B cell (primary cell): ENCODE data around the gene B3GAT3.

Experiments
- EZH2 ChIP-seq: IDR thresholded peaks from 2 replicates; pipeline ENCODE4 v1.6.1; 2012; ENCODE audit warnings: borderline replicate concordance, low read depth, mild to moderate bottlenecking, moderate library complexity, low read length; ENCODE audit not compliant: insufficient read depth, poor library complexity, severe bottlenecking
- TF ChIP-seq, protein P1 (sequence below): fragments of 200-600 bp; IDR thresholded peaks from one replicate; pipeline ENCODE4 v1.8.0; 2022; ENCODE audit warnings: antibody characterized with exemption, mild to moderate bottlenecking

DNA sequence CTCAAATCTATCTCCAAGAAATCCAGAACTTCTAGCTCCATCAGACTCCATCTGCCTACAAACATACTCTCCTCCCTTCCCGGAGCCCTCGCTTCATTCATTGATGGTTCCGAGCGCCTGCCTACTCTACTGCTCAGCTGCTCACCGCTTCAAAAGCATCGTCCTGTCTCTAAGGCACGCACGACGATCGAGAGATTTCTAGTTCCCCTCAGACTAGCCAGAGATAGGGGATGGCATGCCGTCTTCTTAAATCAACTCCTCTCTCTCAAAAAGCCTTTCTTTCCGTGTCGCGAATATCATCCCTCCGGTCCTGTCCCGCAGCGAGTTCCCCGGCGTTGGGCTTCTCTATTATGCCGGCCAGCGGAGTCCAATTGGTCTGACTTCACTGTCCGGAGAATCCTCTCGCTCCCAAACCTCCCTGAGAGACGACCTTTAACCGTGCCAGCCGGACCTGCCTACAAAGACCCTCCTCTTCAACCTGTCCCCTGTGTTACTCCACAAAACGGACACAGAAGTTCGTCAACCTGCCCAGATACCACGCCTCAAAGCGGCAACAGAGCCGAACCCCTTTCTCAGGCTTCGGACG is 48.7 kb downstream of the B3GAT3 start:
- TF ChIP-seq, protein P1, sequence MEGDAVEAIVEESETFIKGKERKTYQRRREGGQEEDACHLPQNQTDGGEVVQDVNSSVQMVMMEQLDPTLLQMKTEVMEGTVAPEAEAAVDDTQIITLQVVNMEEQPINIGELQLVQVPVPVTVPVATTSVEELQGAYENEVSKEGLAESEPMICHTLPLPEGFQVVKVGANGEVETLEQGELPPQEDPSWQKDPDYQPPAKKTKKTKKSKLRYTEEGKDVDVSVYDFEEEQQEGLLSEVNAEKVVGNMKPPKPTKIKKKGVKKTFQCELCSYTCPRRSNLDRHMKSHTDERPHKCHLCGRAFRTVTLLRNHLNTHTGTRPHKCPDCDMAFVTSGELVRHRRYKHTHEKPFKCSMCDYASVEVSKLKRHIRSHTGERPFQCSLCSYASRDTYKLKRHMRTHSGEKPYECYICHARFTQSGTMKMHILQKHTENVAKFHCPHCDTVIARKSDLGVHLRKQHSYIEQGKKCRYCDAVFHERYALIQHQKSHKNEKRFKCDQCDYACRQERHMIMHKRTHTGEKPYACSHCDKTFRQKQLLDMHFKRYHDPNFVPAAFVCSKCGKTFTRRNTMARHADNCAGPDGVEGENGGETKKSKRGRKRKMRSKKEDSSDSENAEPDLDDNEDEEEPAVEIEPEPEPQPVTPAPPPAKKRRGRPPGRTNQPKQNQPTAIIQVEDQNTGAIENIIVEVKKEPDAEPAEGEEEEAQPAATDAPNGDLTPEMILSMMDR: no peak
- no peak for TF ChIP-seq EZH2
